ENCODE data around the gene MRTFA. TPM values are rescaled to one million over a fixed set of nuclear protein-coding genes. Genes with fewer than 3 reads are reported as not detected.
A peak's percentile ranks its signal among the peaks of the same experiment; 100 is the strongest.

The MRTFA gene
- total RNA-seq, 1 donor from 2014 or later: 105 TPM

- peaks cover 8% of the 10 kb centered on the region for H3K36me3 Mint-ChIP-seq
- peak overlapping the region; percentile 2 for H3K4me3 Mint-ChIP-seq
- no peak for DNase-seq (ENCODE audit: low spot score in 2 of 2, unreplicated experiment in 2 of 2)
- no peak for TF ChIP-seq CTCF (IDR thresholded peaks at IDR 0.05; ENCODE audit: unreplicated experiment)
- no peaks in the 10 kb centered on the region for H3K27me3 Mint-ChIP-seq (ENCODE audit: low read depth)
- peaks cover 27% of the 10 kb centered on the region for H3K4me1 Mint-ChIP-seq
- peaks cover 4% of the 10 kb centered on the region for H3K9me3 Mint-ChIP-seq
- peak overlapping the region; percentile 92 for H3K27ac Mint-ChIP-seq
Measured at GRCh38 chr22:40499209-40499623, 137.3 kb downstream of the MRTFA start.

- no peak for TF ChIP-seq CTCF (IDR thresholded peaks at IDR 0.05; ENCODE audit: unreplicated experiment)
- no peak for DNase-seq (ENCODE audit: low spot score in 2 of 2, unreplicated experiment in 2 of 2)
Measured at GRCh38 chr22:40498420-40499208, 137.9 kb downstream of the MRTFA start.

GRCh38 chr22:40493441-40493840 is 143.1 kb downstream of the MRTFA start:
- H3K36me3 Mint-ChIP-seq: peaks cover 12% of the 10 kb centered on the region
- peak overlapping the region; percentile 81 for H3K27ac Mint-ChIP-seq
- no peak for TF ChIP-seq CTCF (IDR thresholded peaks at IDR 0.05; ENCODE audit: unreplicated experiment)
- no peak overlapping the region for H3K4me3 Mint-ChIP-seq
- no peaks in the 10 kb centered on the region for H3K27me3 Mint-ChIP-seq (ENCODE audit: low read depth)
- DNase-seq (ENCODE audit: low spot score in 2 of 2, unreplicated experiment in 2 of 2): no peak
- H3K9me3 Mint-ChIP-seq: no peaks in the 10 kb centered on the region
- peaks cover 26% of the 10 kb centered on the region for H3K4me1 Mint-ChIP-seq

More at GRCh38 chr22:40498420-40499208, 137.9 kb downstream of the MRTFA start:
- Mint-ChIP-seq H3K4me1 (peaks cover 26% of the 10 kb centered on the region), H3K27ac (peak overlapping the region; percentile 92), H3K9me3 (peaks cover 4% of the 10 kb centered on the region), H3K36me3 (peaks cover 12% of the 10 kb centered on the region), H3K4me3 (no peak overlapping the region), H3K27me3 (ENCODE audit: low read depth) (no peaks in the 10 kb centered on the region)

GRCh38 chr22:40491990-40492631 is 144.4 kb downstream of the MRTFA start:
- no peak overlapping the region for H3K4me3 Mint-ChIP-seq
- DNase-seq (ENCODE audit: low spot score in 2 of 2, unreplicated experiment in 2 of 2): no peak

GRCh38 chr22:40487663-40488249 is 148.8 kb downstream of the MRTFA start:
- Mint-ChIP-seq H3K36me3 (peaks cover 11% of the 10 kb centered on the region), H3K4me1 (peaks cover 19% of the 10 kb centered on the region), H3K27ac (peak overlapping the region; percentile 24), H3K27me3 (ENCODE audit: low read depth) (no peaks in the 10 kb centered on the region), H3K9me3 (no peaks in the 10 kb centered on the region), H3K4me3 (no peak overlapping the region)
- no peak for DNase-seq (ENCODE audit: low spot score in 2 of 2, unreplicated experiment in 2 of 2)
- peak; percentile 46 for TF ChIP-seq CTCF (IDR thresholded peaks at IDR 0.05; ENCODE audit: unreplicated experiment)

More at GRCh38 chr22:40491990-40492631, 144.4 kb downstream of the MRTFA start:
- Mint-ChIP-seq H3K4me1 (peaks cover 27% of the 10 kb centered on the region), H3K9me3 (no peaks in the 10 kb centered on the region), H3K27ac (peak overlapping the region; percentile 10), H3K36me3 (peaks cover 14% of the 10 kb centered on the region), H3K27me3 (ENCODE audit: low read depth) (no peaks in the 10 kb centered on the region)
- TF ChIP-seq CTCF (IDR thresholded peaks at IDR 0.05; ENCODE audit: unreplicated experiment): no peak

Data from mesothelial cell of epicardium (in vitro differentiated cells).